Esophagus muscularis mucosa (tissue), 4 donors: ENCODE measurements around the gene TEX2.

Experiments
- CTCF ChIP-seq, 3 experiments: fragments of 200-600 bp in 2 of 3; fragments of 450-650 bp in 1 of 3; sonication (generic) in 2 of 3; IDR thresholded peaks; one replicate each; pipeline ENCODE4 v1.5.1; 2017 to 2019; ENCODE audit warnings: antibody characterized with exemption in 3 of 3, mild to moderate bottlenecking in 2 of 3, moderate library complexity in 1 of 3
- EP300 ChIP-seq: sonication (generic); formaldehyde crosslinking; IDR thresholded peaks from one replicate; pipeline ENCODE4 v1.6.1; 2017; ENCODE audit warnings: antibody characterized with exemption
- POLR2A ChIP-seq: fragments of 450-650 bp; IDR thresholded peaks from one replicate; pipeline ENCODE4 v1.6.1; 2017; ENCODE audit warnings: antibody characterized with exemption, moderate library complexity, mild to moderate bottlenecking, low read depth
- POLR2AphosphoS5 ChIP-seq, 2 donors: sonication (generic); formaldehyde crosslinking; IDR thresholded peaks; one replicate each; pipeline ENCODE4 v1.6.1; 2017; ENCODE audit warnings: antibody characterized with exemption in 2 of 2

- TF ChIP-seq CTCF (IDR thresholded peaks at IDR 0.05) (no peak), POLR2A (no peak), POLR2AphosphoS5 (IDR thresholded peaks at IDR 0.05) (no peak), EP300 (no peak)
Observed at GRCh38 chr17:64253470-64253869, 9.6 kb downstream of the TEX2 start.
